GM12872 (cell line): ENCODE results near the gene SLC6A17.

Experiments used
- TF ChIP-seq, protein P1 (sequence below): IDR thresholded peaks from 3 replicates; pipeline ENCODE4 v1.5.1; 2011; ENCODE audit warnings: low read depth, mild to moderate bottlenecking, low read length, moderate library complexity; ENCODE audit not compliant: insufficient read depth

SLC6A17 gene

DNA sequence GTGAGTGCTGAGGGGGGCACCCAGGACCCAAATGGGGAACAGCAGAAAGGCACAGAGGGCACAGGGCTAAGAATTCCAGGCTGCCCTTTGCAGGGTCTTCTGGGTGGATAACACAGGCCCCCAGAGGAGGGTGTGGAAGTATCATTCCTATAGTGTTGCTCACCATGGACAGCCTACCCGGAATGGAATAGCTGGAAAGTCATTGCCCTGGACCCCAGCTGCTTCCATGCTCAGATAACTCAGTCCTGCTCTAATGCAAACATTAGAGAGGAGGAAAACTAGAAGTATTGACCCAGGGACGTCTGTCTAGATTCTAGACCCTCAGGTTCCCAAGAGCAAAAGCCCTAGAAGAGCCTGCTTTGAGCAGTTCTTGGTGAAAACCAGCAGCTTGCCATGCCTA, 24.7 kb downstream of the SLC6A17 start:
- TF ChIP-seq, protein P1, sequence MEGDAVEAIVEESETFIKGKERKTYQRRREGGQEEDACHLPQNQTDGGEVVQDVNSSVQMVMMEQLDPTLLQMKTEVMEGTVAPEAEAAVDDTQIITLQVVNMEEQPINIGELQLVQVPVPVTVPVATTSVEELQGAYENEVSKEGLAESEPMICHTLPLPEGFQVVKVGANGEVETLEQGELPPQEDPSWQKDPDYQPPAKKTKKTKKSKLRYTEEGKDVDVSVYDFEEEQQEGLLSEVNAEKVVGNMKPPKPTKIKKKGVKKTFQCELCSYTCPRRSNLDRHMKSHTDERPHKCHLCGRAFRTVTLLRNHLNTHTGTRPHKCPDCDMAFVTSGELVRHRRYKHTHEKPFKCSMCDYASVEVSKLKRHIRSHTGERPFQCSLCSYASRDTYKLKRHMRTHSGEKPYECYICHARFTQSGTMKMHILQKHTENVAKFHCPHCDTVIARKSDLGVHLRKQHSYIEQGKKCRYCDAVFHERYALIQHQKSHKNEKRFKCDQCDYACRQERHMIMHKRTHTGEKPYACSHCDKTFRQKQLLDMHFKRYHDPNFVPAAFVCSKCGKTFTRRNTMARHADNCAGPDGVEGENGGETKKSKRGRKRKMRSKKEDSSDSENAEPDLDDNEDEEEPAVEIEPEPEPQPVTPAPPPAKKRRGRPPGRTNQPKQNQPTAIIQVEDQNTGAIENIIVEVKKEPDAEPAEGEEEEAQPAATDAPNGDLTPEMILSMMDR = no peak

DNA sequence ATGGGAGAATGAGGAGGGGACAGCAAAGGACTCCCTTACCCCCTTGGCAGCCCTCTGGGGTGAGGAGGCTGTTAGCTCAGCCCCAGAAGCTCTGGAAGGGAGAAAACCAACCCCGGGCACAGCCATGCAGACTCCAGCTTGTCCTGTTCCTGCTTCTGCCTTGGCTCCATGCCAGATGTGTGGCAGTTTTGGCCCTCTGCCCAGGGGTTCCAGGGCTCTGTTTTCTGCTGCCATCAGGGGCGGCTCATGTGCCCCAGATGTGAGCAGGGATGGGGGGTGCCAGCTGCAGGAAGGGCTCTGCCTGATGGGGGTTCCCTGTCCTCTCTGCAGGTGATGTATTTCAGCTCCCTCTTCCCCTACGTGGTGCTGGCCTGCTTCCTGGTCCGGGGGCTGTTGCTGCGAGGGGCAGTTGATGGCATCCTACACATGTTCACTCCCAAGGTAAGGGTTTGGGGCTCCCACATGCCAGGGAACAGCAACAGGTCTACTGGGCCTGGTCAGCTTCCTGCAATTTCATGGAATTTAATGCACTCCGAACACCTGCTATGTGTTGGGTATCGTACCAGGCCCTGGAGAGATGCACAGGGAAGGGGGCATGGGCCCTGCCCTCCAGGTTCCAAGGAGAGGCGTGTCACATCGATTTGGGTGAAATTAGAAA, 26.1 kb downstream of the SLC6A17 start:
- TF ChIP-seq, protein P1 = no peak

DNA sequence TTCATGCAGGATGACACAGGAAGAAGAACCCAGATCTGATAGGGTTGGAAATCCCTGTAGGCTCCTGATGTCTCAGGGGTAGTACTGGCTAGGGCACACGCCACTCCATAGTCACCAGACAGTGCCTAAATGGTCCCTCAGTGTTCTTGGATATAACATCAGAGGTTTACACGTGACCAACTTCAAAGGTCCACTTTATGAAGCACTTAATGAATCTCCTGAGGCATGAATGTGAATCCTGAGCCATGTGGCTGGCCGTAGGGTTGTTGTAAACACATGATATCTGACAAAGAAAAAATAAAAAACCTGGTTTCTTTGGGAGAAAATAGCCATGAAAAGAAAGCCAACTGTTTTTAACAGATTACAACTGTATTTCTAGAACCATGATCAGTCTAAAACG, 27.5 kb downstream of the SLC6A17 start:
- TF ChIP-seq, protein P1 = no peak

DNA sequence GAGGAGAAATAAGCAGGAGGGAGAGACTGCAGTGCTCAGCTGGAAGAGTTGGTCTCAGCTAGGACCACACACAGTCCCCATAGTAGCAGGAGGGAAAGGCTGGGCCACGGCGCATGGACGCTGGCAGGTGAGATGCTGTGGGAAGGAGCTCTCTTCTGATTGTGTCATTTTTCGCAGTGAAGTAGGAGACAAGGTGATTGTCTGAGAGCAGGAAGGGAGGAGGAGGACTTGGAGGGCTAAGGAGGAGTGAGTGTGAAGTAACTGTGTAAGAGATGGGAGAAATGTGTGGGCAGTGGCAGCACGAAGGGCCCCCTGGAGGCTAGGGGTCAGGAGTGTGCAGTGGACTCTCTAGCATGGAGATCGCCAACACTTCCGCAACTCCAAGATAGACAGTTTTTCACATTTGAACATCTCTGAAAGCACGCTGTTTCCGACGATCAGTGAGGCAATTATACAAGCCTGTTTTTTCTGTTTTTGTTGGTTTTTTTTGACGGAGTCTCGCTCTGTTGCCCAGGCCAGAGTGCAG, 33.4 kb downstream of the SLC6A17 start:
- TF ChIP-seq, protein P1 = no peak

DNA sequence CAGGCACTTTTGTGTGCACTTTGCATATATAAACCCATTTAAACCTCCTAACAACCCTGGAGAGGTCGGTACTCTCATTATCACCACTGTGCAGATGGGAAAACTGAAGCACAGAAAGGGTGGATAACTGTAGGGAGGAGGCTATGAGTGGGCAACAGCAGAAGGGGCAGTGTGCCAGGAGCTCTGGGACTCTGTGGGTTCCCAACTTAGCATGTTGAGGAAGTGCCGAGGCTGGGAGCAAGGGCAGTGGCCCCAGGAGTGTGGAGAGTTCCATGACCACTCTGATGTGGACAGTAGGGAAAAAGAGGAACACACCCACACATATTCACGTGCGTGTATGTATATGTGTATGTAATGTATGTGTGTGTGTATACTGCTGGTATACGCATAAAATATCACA, 34.2 kb downstream of the SLC6A17 start:
- TF ChIP-seq, protein P1 = no peak

DNA sequence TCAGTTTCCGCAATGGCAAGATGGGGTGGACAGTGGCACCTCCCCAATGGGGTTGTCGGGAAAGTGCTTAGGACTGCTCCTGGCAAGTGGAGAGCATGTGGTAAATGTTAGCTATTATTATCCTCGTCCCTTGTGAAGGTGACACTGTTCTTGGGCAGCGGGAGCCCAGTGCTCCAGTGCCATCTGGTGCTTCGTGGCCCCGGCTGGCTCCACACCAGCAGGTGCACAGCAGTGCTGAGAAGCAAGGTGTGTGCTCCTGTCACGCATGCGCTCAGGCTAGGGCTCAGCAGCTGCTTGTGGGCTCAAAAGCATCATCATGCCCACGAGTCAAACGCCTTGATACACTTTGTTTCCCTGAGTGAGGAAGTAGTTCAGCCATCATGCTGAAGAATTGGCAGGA, 34.9 kb downstream of the SLC6A17 start:
- TF ChIP-seq, protein P1 = no peak

DNA sequence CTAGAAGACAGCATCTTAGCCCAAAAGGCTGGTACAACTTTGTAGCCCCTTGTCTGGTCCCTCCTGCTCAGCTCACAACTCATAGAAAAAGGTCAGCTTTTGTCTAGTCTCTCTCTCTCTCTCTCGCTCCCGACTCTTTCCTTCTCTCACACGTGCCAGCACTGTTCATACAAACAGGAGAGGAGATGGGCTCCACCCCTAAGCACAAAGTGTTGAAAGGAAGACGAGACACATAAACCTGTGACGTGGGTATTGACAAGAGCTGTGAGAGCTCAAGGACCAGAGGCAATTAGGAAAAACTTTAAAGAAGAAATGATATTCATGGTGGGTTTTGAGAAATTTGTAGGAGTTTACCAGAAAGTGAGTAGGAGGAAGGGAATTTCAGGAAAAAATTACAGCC, 36.3 kb downstream of the SLC6A17 start:
- TF ChIP-seq, protein P1 = no peak
